Right cardiac atrium (tissue), 5 donors: ENCODE data around the gene OR1L6. TPM values are rescaled to one million over a fixed set of nuclear protein-coding genes. Genes with fewer than 3 reads are reported as not detected.

Experiments
- ATAC-seq, 2 donors: fragments of 200-7000 bp; cut with Tn5 transposase; one replicate each; pipeline versions ENCODE4 v1.8.0 to v1.9.1; 2020; ENCODE audit warnings: moderate library complexity in 2 of 2, mild to moderate bottlenecking in 1 of 2
- DNase-seq, 3 donors: peaks; one replicate each; pipeline ENCODE4 v3.0.0-alpha.2; 2020
- H3K27ac ChIP-seq: one replicate; pipeline ENCODE4 v1.5.1; 2013; ENCODE audit warnings: mild to moderate bottlenecking, low read length, control low read depth, moderate library complexity
- H3K27me3 ChIP-seq: one replicate; pipeline ENCODE4 v1.6.1; 2013; ENCODE audit not compliant: control insufficient read depth, insufficient read depth
- H3K4me1 ChIP-seq: one replicate; pipeline ENCODE4 v1.6.1; 2013; ENCODE audit warnings: low read length; ENCODE audit not compliant: control insufficient read depth, insufficient read depth
- H3K4me3 ChIP-seq: one replicate; pipeline ENCODE4 v1.5.1; 2013; ENCODE audit warnings: low read length, control low read depth
- H3K9me3 ChIP-seq: one replicate; pipeline ENCODE4 v1.6.1; 2013; ENCODE audit warnings: low read length; ENCODE audit not compliant: control insufficient read depth
- WGBS: extraction: QIAGEN DNeasy Blood & Tissue Kit; methylation state at CpG from one replicate; pipeline ENCODE4 v1.1.7; 2013; 5-methylcytosine and 5-hydroxymethylcytosine counted together
- intact Hi-C, 4 donors: fragments of 100-400 bp; cut with DNase I; formaldehyde crosslinking; loops; one replicate each; pipeline versions ENCODE4 v1.11.0 to v1.14.0; 2022 to 2023
- long read RNA-seq, 4 donors: library from polyadenylated mRNA; unstranded; transcript quantifications; one replicate each; pipeline ENCODE4 v2.0.0, GENCODE V29; 2020 to 2021
- polyA plus RNA-seq: library from polyadenylated mRNA; stranded (reverse); fragments of 200-250 nt; gene quantifications from one replicate; pipeline ENCODE4 v1.2.3, GENCODE V29; 2013
- total RNA-seq, 4 donors: library from RNA; stranded (reverse); fragmentation: NEBNext Ultra II Directional; extraction: Animal tissue kit (Norgen Biotek cat#: 25700); gene quantifications; one replicate each; pipeline ENCODE4 v1.2.1, GENCODE V29; 2021
- donor health status: healthy with polysubstance abuse.
- donor health status: DM: no; HTN: yes; CAD: no.
- donor health status: DM: no; HTN: no; CAD: no.
- donor health status: DM: no; HTN: yes; CAD: no; lungs with severe emphysema.
- donor health status: DM: yes; HTN: yes; CAD: no.

Gene OR1L6
- total RNA-seq (not detected), polyA plus RNA-seq (not detected)
- long read RNA-seq, donor 1: 0 reads
- long read RNA-seq, donor 2: 0 reads
- long read RNA-seq, donor 3: 0 reads
- long read RNA-seq, donor 4: 0 reads

- H3K4me1 ChIP-seq: no peaks in the 10 kb centered on the region
- no peak within 1 kb of the TSS for H3K4me3 ChIP-seq
- no peaks in the 10 kb centered on the region for H3K9me3 ChIP-seq
- WGBS: 69% methylated on average over 6 of the region's 6 CpGs
- ATAC-seq: no peak
- H3K27me3 ChIP-seq: no peaks in the 10 kb centered on the region
- no peak within 1 kb of the TSS for H3K27ac ChIP-seq
- no peak for DNase-seq
- intact Hi-C loops: no loop called here
Observed at GRCh38 chr9:122742003-122742402, at the start of gene OR1L6. Gene OR1L6 (plus strand): TSS chr9:122742303. CDS start chr9:122749848, 7,545 bp downstream.

GRCh38 chr9:122695696-122696095 is 46.4 kb upstream of the OR1L6 start:
- ATAC-seq (no peak), DNase-seq (no peak)
- Histone ChIP-seq H3K4me3 (no peak overlapping the region), H3K27ac (no peak overlapping the region), H3K9me3 (no peaks in the 10 kb centered on the region), H3K4me1 (no peaks in the 10 kb centered on the region), H3K27me3 (no peaks in the 10 kb centered on the region)
- intact Hi-C loops: no loop called here
- WGBS: 93% methylated on average over 1 of the region's 1 CpG

- Histone ChIP-seq H3K27ac (no peak overlapping the region), H3K4me1 (no peaks in the 10 kb centered on the region), H3K9me3 (peaks cover 4% of the 10 kb centered on the region), H3K27me3 (no peaks in the 10 kb centered on the region), H3K4me3 (no peak overlapping the region)
- WGBS: 83% methylated on average over 7 of the region's 7 CpGs
- DNase-seq: no peak
- ATAC-seq: no peak
- intact Hi-C loops: no loop called here
Observed at GRCh38 chr9:122718038-122718437, 24.1 kb upstream of the OR1L6 start.

GRCh38 chr9:122719218-122719617 is 22.9 kb upstream of the OR1L6 start:
- Histone ChIP-seq H3K9me3 (peaks cover 4% of the 10 kb centered on the region), H3K4me1 (no peaks in the 10 kb centered on the region), H3K27ac (no peak overlapping the region), H3K27me3 (no peaks in the 10 kb centered on the region), H3K4me3 (no peak overlapping the region)
- intact Hi-C loops: no loop called here
- 63% methylated on average over 4 of the region's 4 CpGs for WGBS
- no peak for DNase-seq
- ATAC-seq: no peak

GRCh38 chr9:122723690-122724089 is 18.4 kb upstream of the OR1L6 start, which contains the start of gene OR1L4:
Gene OR1L4 (plus strand): TSS chr9:122723990. CDS start chr9:122723990, 0 bp downstream.
- H3K27me3 ChIP-seq: no peaks in the 10 kb centered on the region
- WGBS: 74% methylated on average over 1 of the region's 1 CpG
- DNase-seq (no peak), ATAC-seq (no peak)
- intact Hi-C loops: no loop called here
- no peak within 1 kb of the TSS for H3K4me3 ChIP-seq
- H3K27ac ChIP-seq: no peak within 1 kb of the TSS
- H3K9me3 ChIP-seq: peaks cover 7% of the 10 kb centered on the region
- no peaks in the 10 kb centered on the region for H3K4me1 ChIP-seq

GRCh38 chr9:122754825-122755224 is 12.7 kb downstream of the OR1L6 start:
- no peaks in the 10 kb centered on the region for H3K27me3 ChIP-seq
- intact Hi-C loops: no loop called here
- DNase-seq (no peak), ATAC-seq (no peak)
- 32% methylated on average over 2 of the region's 2 CpGs for WGBS
- no peak overlapping the region for H3K27ac ChIP-seq
- no peaks in the 10 kb centered on the region for H3K4me1 ChIP-seq
- no peak overlapping the region for H3K4me3 ChIP-seq
- no peaks in the 10 kb centered on the region for H3K9me3 ChIP-seq

- intact Hi-C loops: no loop called here
- no peak for ATAC-seq
- Histone ChIP-seq H3K4me1 (no peaks in the 10 kb centered on the region), H3K27ac (no peak overlapping the region), H3K9me3 (peaks cover 3% of the 10 kb centered on the region), H3K27me3 (no peaks in the 10 kb centered on the region), H3K4me3 (no peak overlapping the region)
- no peak for DNase-seq
- 82% methylated on average over 4 of the region's 4 CpGs for WGBS
Observed at GRCh38 chr9:122767817-122768216, 25.7 kb downstream of the OR1L6 start.

- intact Hi-C loops: no loop called here
- no peaks in the 10 kb centered on the region for H3K27me3 ChIP-seq
- H3K4me1 ChIP-seq: no peaks in the 10 kb centered on the region
- no peak overlapping the region for H3K27ac ChIP-seq
- no peak for ATAC-seq
- peaks cover 2% of the 10 kb centered on the region for H3K9me3 ChIP-seq
- DNase-seq: no peak
- WGBS: 88% methylated on average over 8 of the region's 8 CpGs
- no peak overlapping the region for H3K4me3 ChIP-seq
Observed at GRCh38 chr9:122777052-122777451, 34.9 kb downstream of the OR1L6 start.

GRCh38 chr9:122777935-122778627 is 36.0 kb downstream of the OR1L6 start:
- H3K4me1 ChIP-seq: no peaks in the 10 kb centered on the region
- no peaks in the 10 kb centered on the region for H3K27me3 ChIP-seq
- intact Hi-C loops: no loop called here
- H3K4me3 ChIP-seq: no peak overlapping the region
- no peak for DNase-seq
- WGBS: 67% methylated on average over 3 of the region's 3 CpGs
- no peak overlapping the region for H3K27ac ChIP-seq
- no peak for ATAC-seq
- peaks cover 2% of the 10 kb centered on the region for H3K9me3 ChIP-seq

GRCh38 chr9:122779181-122779580 is 37.1 kb downstream of the OR1L6 start:
- H3K4me3 ChIP-seq: no peak overlapping the region
- no peak overlapping the region for H3K27ac ChIP-seq
- DNase-seq (no peak), ATAC-seq (no peak)
- 78% methylated on average over 3 of the region's 3 CpGs for WGBS
- intact Hi-C loops: no loop called here
- no peaks in the 10 kb centered on the region for H3K27me3 ChIP-seq
- H3K9me3 ChIP-seq: peaks cover 2% of the 10 kb centered on the region
- H3K4me1 ChIP-seq: no peaks in the 10 kb centered on the region

GRCh38 chr9:122780026-122780425 is 37.9 kb downstream of the OR1L6 start:
- ATAC-seq: no peak
- intact Hi-C loops: no loop called here
- 67% methylated on average over 4 of the region's 4 CpGs for WGBS

More at GRCh38 chr9:122780026-122780425, 37.9 kb downstream of the OR1L6 start:
- Histone ChIP-seq H3K27ac (no peak overlapping the region), H3K4me3 (no peak overlapping the region), H3K9me3 (peaks cover 2% of the 10 kb centered on the region), H3K27me3 (no peaks in the 10 kb centered on the region), H3K4me1 (no peaks in the 10 kb centered on the region)
- DNase-seq: no peak
